Liver (tissue), 9 donors: ENCODE data around the gene TAF15. TPM values are rescaled to one million over a fixed set of nuclear protein-coding genes. Genes with fewer than 3 reads are reported as not detected.

Experiments used
- DNase-seq: peaks from one replicate; pipeline ENCODE4 v3.0.0-alpha.2; 2017; ENCODE audit warnings: low spot score
- H3K27ac ChIP-seq, 2 donors: one replicate each; pipeline ENCODE4 v1.7.0; 2013; ENCODE audit warnings: inconsistent platforms in 2 of 2, low read length in 2 of 2, control low read depth in 1 of 2, low read depth in 1 of 2, mild to moderate bottlenecking in 1 of 2
- H3K27me3 ChIP-seq, 4 donors: one replicate each; pipeline versions ENCODE4 v1.6.1 to v1.7.0; 2013; ENCODE audit warnings: low read length in 3 of 4, inconsistent platforms in 1 of 4, mild to moderate bottlenecking in 1 of 4, moderate library complexity in 1 of 4; ENCODE audit not compliant: control insufficient read depth in 4 of 4, insufficient read depth in 4 of 4
- H3K36me3 ChIP-seq, 4 donors: one replicate each; pipeline versions ENCODE4 v1.6.1 to v1.7.0; 2013; ENCODE audit warnings: low read length in 3 of 4, mild to moderate bottlenecking in 3 of 4, low read depth in 1 of 4, moderate library complexity in 1 of 4; ENCODE audit not compliant: control insufficient read depth in 4 of 4, insufficient read depth in 3 of 4
- H3K4me1 ChIP-seq, 4 donors: one replicate each; pipeline versions ENCODE4 v1.6.1 to v1.7.0; 2013; ENCODE audit warnings: low read length in 3 of 4, mild to moderate bottlenecking in 3 of 4, moderate library complexity in 1 of 4; ENCODE audit not compliant: control insufficient read depth in 4 of 4, insufficient read depth in 4 of 4
- H3K4me3 ChIP-seq, 3 donors: one replicate each; pipeline versions ENCODE4 v1.6.1 to v1.7.0; 2013; ENCODE audit warnings: low read length in 3 of 3, control low read depth in 1 of 3, low read depth in 1 of 3, mild to moderate bottlenecking in 1 of 3
- H3K9ac ChIP-seq, 2 donors: one replicate each; pipeline ENCODE4 v1.7.0; 2013; ENCODE audit warnings: low read length in 2 of 2, mild to moderate bottlenecking in 2 of 2, moderate library complexity in 2 of 2, control low read depth in 1 of 2, low read depth in 1 of 2
- H3K9me3 ChIP-seq, 4 donors: one replicate each; pipeline versions ENCODE4 v1.6.1 to v1.7.0; 2013; ENCODE audit warnings: low read length in 3 of 4; ENCODE audit not compliant: control insufficient read depth in 4 of 4
- EGR1 ChIP-seq, 2 donors: IDR thresholded peaks; 2 replicates each; pipeline ENCODE4 v1.6.1; 2016 to 2018; ENCODE audit warnings: antibody characterized with exemption in 2 of 2, low read depth in 2 of 2
- FOXA1 ChIP-seq: IDR thresholded peaks from 2 replicates; pipeline ENCODE4 v1.6.1; 2016; ENCODE audit warnings: antibody characterized with exemption
- FOXA2 ChIP-seq: IDR thresholded peaks from 2 replicates; pipeline ENCODE4 v1.6.1; 2016; ENCODE audit warnings: antibody characterized with exemption
- GABPA ChIP-seq, 2 donors: IDR thresholded peaks in 1 of 2; conservative IDR thresholded peaks in 1 of 2; 2 replicates each; pipeline ENCODE4 v1.6.1; 2016; ENCODE audit warnings: antibody characterized with exemption in 2 of 2, mild to moderate bottlenecking in 1 of 2, moderate library complexity in 1 of 2
- HNF4G ChIP-seq: IDR thresholded peaks from 2 replicates; pipeline ENCODE4 v1.6.1; 2016; ENCODE audit warnings: antibody characterized with exemption
- JUND ChIP-seq, 2 donors: IDR thresholded peaks; 2 replicates each; pipeline ENCODE4 v1.6.1; 2016; ENCODE audit warnings: antibody characterized with exemption in 2 of 2
- NR2F2 ChIP-seq: IDR thresholded peaks from 2 replicates; pipeline ENCODE4 v1.6.1; 2016; ENCODE audit warnings: antibody characterized with exemption
- RAD21 ChIP-seq, 2 donors: IDR thresholded peaks; 2 replicates each; pipeline ENCODE4 v1.6.1; 2016; ENCODE audit warnings: antibody characterized with exemption in 2 of 2, mild to moderate bottlenecking in 2 of 2
- RXRA ChIP-seq, 2 donors: IDR thresholded peaks; 2 replicates each; pipeline ENCODE4 v1.6.1; 2017 to 2018; ENCODE audit warnings: antibody characterized with exemption in 2 of 2, mild to moderate bottlenecking in 1 of 2
- SP1 ChIP-seq: IDR thresholded peaks from 2 replicates; pipeline ENCODE4 v1.6.1; 2018; ENCODE audit warnings: antibody characterized with exemption, mild to moderate bottlenecking
- YY1 ChIP-seq: IDR thresholded peaks from 2 replicates; pipeline ENCODE4 v1.6.1; 2016; ENCODE audit warnings: antibody characterized with exemption, mild to moderate bottlenecking
- WGBS: extraction: QIAGEN DNeasy Blood & Tissue Kit; methylation state at CpG from one replicate; pipeline ENCODE4 v1.1.7; 2013; 5-methylcytosine and 5-hydroxymethylcytosine counted together
- polyA plus RNA-seq, 2 donors: library from polyadenylated mRNA; stranded (reverse) in 1 of 2; unstranded in 1 of 2; fragments of 200-250 nt in 1 of 2; fragments of >200 nt in 1 of 2; fragmentation: Nextera tagmentation in 1 of 2; extraction: Ambion mirVana in 1 of 2; gene quantifications; one replicate each; pipeline versions ENCODE4 v1.2.1 to v1.2.3, GENCODE V29; 2013 to 2015
- total RNA-seq, 2 donors: library from RNA; depleted of rRNA; stranded (reverse); fragments of >200 nt; gene quantifications; one replicate each; pipeline ENCODE4 v1.2.3, GENCODE V29; 2014
- TF ChIP-seq, protein P1 (sequence below): IDR thresholded peaks from 2 replicates; pipeline ENCODE4 v1.6.1; 2016; ENCODE audit warnings: antibody characterized with exemption, mild to moderate bottlenecking
- TF ChIP-seq, protein P2 (sequence below): IDR thresholded peaks from 2 replicates; pipeline ENCODE4 v1.6.1; 2016; ENCODE audit warnings: antibody characterized with exemption
- donor health status: healthy.
- donor health status: healthy.
- donor health status: healthy.
- donor health status: healthy.
- donor health status: healthy.

The TAF15 gene
- total and polyA plus RNA-seq, 4 donors = 13.5 to 75.0 (median 67.6) TPM

DNA sequence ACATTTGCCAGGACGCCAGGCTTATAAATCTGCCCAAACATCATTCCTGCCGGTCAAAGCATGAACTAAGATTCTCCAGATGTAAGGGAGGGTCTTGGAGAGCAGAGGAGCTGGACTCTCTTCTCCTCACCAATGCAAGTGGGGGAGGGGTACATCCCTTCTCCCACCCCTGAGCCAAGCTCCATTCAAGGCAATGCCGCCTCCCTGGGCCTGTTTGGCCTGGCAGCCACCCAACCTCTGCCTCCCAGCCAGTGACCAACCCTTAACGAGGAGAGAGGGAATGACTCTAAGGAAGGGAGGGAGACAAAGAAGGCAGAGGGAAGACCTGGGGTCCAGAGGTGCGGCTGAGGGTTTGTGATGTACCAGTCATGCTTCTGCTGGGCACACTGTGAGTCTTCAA, 34.8 kb upstream of the TAF15 start:
- WGBS = 62% methylated on average over 5 of the region's 5 CpGs

DNA sequence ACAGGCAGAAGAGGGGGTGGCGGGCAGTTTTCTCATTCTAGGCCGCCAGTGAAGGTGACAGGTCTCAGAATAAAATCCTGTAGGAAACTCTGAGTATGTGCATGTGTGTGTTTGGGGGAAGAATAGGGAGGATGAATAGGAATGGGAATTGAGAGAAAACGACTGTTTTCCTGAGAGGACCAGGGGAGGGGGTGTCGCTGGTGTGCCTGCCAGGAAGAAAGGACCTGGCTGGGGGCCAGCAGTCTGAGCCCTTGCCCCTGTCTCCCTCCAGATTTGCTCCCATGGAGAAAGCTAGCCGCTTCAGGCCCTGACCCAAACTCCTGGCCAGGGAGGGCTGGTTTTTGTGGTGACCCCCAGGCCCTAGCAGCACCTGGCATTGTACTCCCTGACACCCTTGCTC, 34.2 kb upstream of the TAF15 start:
- peaks cover 0 to 3% (median 1%) of the 10 kb centered on the region in 4 donors for H3K4me1 ChIP-seq
- H3K27ac ChIP-seq = no peak overlapping the region
- TF ChIP-seq RAD21 (IDR thresholded peaks at IDR 0.05) (no peak), GABPA (IDR thresholded peaks at IDR 0.05 in 1 of 2, conservative IDR thresholded peaks at IDR 0.05 in 1 of 2) (no peak), SP1 (no peak), NR2F2 (no peak), YY1 (no peak), RXRA (IDR thresholded peaks at IDR 0.05) (no peak)
- TF ChIP-seq, protein P1, sequence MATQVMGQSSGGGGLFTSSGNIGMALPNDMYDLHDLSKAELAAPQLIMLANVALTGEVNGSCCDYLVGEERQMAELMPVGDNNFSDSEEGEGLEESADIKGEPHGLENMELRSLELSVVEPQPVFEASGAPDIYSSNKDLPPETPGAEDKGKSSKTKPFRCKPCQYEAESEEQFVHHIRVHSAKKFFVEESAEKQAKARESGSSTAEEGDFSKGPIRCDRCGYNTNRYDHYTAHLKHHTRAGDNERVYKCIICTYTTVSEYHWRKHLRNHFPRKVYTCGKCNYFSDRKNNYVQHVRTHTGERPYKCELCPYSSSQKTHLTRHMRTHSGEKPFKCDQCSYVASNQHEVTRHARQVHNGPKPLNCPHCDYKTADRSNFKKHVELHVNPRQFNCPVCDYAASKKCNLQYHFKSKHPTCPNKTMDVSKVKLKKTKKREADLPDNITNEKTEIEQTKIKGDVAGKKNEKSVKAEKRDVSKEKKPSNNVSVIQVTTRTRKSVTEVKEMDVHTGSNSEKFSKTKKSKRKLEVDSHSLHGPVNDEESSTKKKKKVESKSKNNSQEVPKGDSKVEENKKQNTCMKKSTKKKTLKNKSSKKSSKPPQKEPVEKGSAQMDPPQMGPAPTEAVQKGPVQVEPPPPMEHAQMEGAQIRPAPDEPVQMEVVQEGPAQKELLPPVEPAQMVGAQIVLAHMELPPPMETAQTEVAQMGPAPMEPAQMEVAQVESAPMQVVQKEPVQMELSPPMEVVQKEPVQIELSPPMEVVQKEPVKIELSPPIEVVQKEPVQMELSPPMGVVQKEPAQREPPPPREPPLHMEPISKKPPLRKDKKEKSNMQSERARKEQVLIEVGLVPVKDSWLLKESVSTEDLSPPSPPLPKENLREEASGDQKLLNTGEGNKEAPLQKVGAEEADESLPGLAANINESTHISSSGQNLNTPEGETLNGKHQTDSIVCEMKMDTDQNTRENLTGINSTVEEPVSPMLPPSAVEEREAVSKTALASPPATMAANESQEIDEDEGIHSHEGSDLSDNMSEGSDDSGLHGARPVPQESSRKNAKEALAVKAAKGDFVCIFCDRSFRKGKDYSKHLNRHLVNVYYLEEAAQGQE = no peak
- TF ChIP-seq, protein P2, sequence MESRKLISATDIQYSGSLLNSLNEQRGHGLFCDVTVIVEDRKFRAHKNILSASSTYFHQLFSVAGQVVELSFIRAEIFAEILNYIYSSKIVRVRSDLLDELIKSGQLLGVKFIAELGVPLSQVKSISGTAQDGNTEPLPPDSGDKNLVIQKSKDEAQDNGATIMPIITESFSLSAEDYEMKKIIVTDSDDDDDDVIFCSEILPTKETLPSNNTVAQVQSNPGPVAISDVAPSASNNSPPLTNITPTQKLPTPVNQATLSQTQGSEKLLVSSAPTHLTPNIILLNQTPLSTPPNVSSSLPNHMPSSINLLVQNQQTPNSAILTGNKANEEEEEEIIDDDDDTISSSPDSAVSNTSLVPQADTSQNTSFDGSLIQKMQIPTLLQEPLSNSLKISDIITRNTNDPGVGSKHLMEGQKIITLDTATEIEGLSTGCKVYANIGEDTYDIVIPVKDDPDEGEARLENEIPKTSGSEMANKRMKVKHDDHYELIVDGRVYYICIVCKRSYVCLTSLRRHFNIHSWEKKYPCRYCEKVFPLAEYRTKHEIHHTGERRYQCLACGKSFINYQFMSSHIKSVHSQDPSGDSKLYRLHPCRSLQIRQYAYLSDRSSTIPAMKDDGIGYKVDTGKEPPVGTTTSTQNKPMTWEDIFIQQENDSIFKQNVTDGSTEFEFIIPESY = no peak
- no peak overlapping the region for H3K9ac ChIP-seq
- H3K27me3 ChIP-seq = no peaks in the 10 kb centered on the region
- no peak for DNase-seq
- no peak overlapping the region for H3K4me3 ChIP-seq
- 79% methylated on average over 5 of the region's 5 CpGs for WGBS
- H3K36me3 ChIP-seq = no peaks in the 10 kb centered on the region
- no peaks in the 10 kb centered on the region for H3K9me3 ChIP-seq

More for the DNA sequence above, 34.8 kb upstream of the TAF15 start:
- no peak overlapping the region for H3K4me3 ChIP-seq
- DNase-seq = no peak
- no peak overlapping the region for H3K9ac ChIP-seq
- H3K27ac ChIP-seq = no peak overlapping the region
- H3K9me3 ChIP-seq = no peaks in the 10 kb centered on the region
- peaks cover 0 to 3% (median 1%) of the 10 kb centered on the region in 4 donors for H3K4me1 ChIP-seq
- H3K36me3 ChIP-seq = no peaks in the 10 kb centered on the region
- TF ChIP-seq FOXA2 = no peak
- no peaks in the 10 kb centered on the region for H3K27me3 ChIP-seq

DNA sequence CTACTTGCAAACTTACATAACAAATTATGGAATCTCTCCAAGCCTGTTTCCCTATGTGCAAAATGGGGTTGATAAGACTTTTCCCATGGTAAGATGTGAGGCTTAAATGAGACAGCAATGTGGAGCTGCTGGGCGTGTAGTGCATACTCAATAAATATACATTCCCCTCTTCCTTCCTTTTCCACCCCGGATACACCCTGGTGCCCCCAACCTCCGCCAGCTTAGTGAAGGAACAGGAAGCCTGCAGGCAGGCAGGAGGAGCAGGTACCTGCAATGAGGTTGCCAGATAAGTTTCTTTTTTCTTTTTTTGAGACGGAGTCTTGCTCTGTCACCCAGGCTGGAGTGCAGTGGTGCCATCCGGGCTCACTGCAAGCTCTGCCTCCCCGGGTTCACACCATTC, 33.7 kb upstream of the TAF15 start:
- H3K36me3 ChIP-seq = no peaks in the 10 kb centered on the region
- no peak overlapping the region for H3K4me3 ChIP-seq
- H3K9me3 ChIP-seq = no peaks in the 10 kb centered on the region
- H3K9ac ChIP-seq = no peak overlapping the region
- no peak overlapping the region for H3K27ac ChIP-seq
- TF ChIP-seq, protein P2 = no peak
- TF ChIP-seq HNF4G = no peak
- TF ChIP-seq SP1 = no peak
- no peak for TF ChIP-seq JUND (IDR thresholded peaks at IDR 0.05)
- no peak for TF ChIP-seq FOXA2
- TF ChIP-seq, protein P1 = no peak
- TF ChIP-seq FOXA1 = no peak
- no peak for TF ChIP-seq EGR1 (IDR thresholded peaks at IDR 0.05; ENCODE audit: low read depth in 2 of 2)
- TF ChIP-seq GABPA (IDR thresholded peaks at IDR 0.05 in 1 of 2, conservative IDR thresholded peaks at IDR 0.05 in 1 of 2) = no peak
- H3K4me1 ChIP-seq = peaks cover 0 to 3% (median 1%) of the 10 kb centered on the region in 4 donors
- no peak for DNase-seq
- WGBS = 75% methylated on average over 6 of the region's 6 CpGs
- H3K27me3 ChIP-seq = no peaks in the 10 kb centered on the region
